Lower lobe of right lung (tissue), 2 donors: Measurements from ENCODE around the gene XIRP1. TPM values are rescaled to one million over a fixed set of nuclear protein-coding genes. Genes with fewer than 3 reads are reported as not detected.
A peak's percentile ranks its signal among the peaks of the same experiment; 100 is the strongest.

Source experiments
- ATAC-seq, 2 donors: fragments of 200-7000 bp; cut with Tn5 transposase; one replicate each; pipeline ENCODE4 v1.9.1; 2020 to 2022; ENCODE audit warnings: mild to moderate bottlenecking in 2 of 2, moderate library complexity in 2 of 2
- DNase-seq: peaks from one replicate; pipeline ENCODE4 v3.0.0-alpha.2; 2020
- H3K27ac ChIP-seq: fragments of 200-600 bp; one replicate; pipeline ENCODE4 v1.8.0; 2022
- H3K27me3 ChIP-seq: fragments of 200-600 bp; one replicate; pipeline ENCODE4 v1.8.0; 2022; ENCODE audit warnings: low read depth
- H3K36me3 ChIP-seq: fragments of 200-600 bp; one replicate; pipeline ENCODE4 v1.8.0; 2022; ENCODE audit warnings: mild to moderate bottlenecking
- H3K4me1 ChIP-seq: fragments of 200-600 bp; one replicate; pipeline ENCODE4 v1.8.0; 2022
- H3K4me3 ChIP-seq: fragments of 200-600 bp; one replicate; pipeline ENCODE4 v1.8.0; 2022; ENCODE audit warnings: mild to moderate bottlenecking
- H3K9me3 ChIP-seq: fragments of 200-600 bp; one replicate; pipeline ENCODE4 v1.8.0; 2022
- CTCF ChIP-seq: fragments of 200-600 bp; IDR thresholded peaks from one replicate; pipeline ENCODE4 v1.8.0; 2022; ENCODE audit warnings: antibody characterized with exemption, mild to moderate bottlenecking
- intact Hi-C: fragments of 100-400 bp; cut with DNase I; formaldehyde crosslinking; loops from one replicate; pipeline ENCODE4 v1.11.0; 2022
- total RNA-seq: library from RNA; stranded (reverse); fragmentation: NEBNext Ultra II Directional; extraction: Animal tissue kit (Norgen Biotek cat#: 25700); gene quantifications from one replicate; pipeline ENCODE4 v1.2.1, GENCODE V29; 2021
- donor health status: DM: no; HTN: yes; CAD: no; lungs with severe emphysema.

XIRP1 gene
- total RNA-seq, 1 donor from 2014 or later, result not detected

- Histone ChIP-seq H3K4me3 (no peak overlapping the region), H3K27ac (no peak overlapping the region), H3K4me1 (peaks cover 20% of the 10 kb centered on the region), H3K36me3 (no peaks in the 10 kb centered on the region), H3K9me3 (no peaks in the 10 kb centered on the region), H3K27me3 (no peaks in the 10 kb centered on the region)
- ATAC-seq (no peak), DNase-seq (no peak)
- no peak for TF ChIP-seq CTCF
- intact Hi-C loops, result no loop called here
These were observed 36.0 kb downstream of the XIRP1 start for GRCh38 chr3:39156421-39156820.

GRCh38 chr3:39154280-39155021, 37.9 kb downstream of the XIRP1 start:
- Histone ChIP-seq H3K9me3 (no peaks in the 10 kb centered on the region), H3K27me3 (no peaks in the 10 kb centered on the region), H3K36me3 (no peaks in the 10 kb centered on the region), H3K4me3 (peak overlapping the region; percentile 86), H3K4me1 (peaks cover 39% of the 10 kb centered on the region), H3K27ac (peak overlapping the region; percentile 99)
- TF ChIP-seq CTCF, result no peak
- intact Hi-C loops, result no loop called here
- ATAC-seq, result no peak
- no peak for DNase-seq

GRCh38 chr3:39153977-39154279, 38.5 kb downstream of the XIRP1 start:
- Histone ChIP-seq H3K9me3 (no peaks in the 10 kb centered on the region), H3K4me3 (peak overlapping the region; percentile 86), H3K36me3 (no peaks in the 10 kb centered on the region), H3K27me3 (no peaks in the 10 kb centered on the region), H3K4me1 (peaks cover 45% of the 10 kb centered on the region), H3K27ac (peak overlapping the region; percentile 99)
- ATAC-seq (no peak), DNase-seq (no peak)
- TF ChIP-seq CTCF, result no peak
- intact Hi-C loops, result no loop called here

GRCh38 chr3:39150803-39151631, 41.4 kb downstream of the XIRP1 start:
- TF ChIP-seq CTCF, result no peak
- peaks cover 74% of the 10 kb centered on the region for H3K4me1 ChIP-seq
- no peaks in the 10 kb centered on the region for H3K9me3 ChIP-seq
- peak; percentile 85 for DNase-seq
- H3K36me3 ChIP-seq, result peaks cover 7% of the 10 kb centered on the region
- peak; percentile 24 to 27 for ATAC-seq
- intact Hi-C loops, result no loop called here
- peak overlapping the region; percentile 99 for H3K27ac ChIP-seq
- no peaks in the 10 kb centered on the region for H3K27me3 ChIP-seq
- peak overlapping the region; percentile 86 for H3K4me3 ChIP-seq

- TF ChIP-seq CTCF, result no peak
- intact Hi-C loops, result no loop called here
- no peaks in the 10 kb centered on the region for H3K27me3 ChIP-seq
- H3K9me3 ChIP-seq, result no peaks in the 10 kb centered on the region
- ATAC-seq (no peak), DNase-seq (no peak)
- peak overlapping the region; percentile 86 for H3K4me3 ChIP-seq
- peak overlapping the region; percentile 99 for H3K27ac ChIP-seq
- peaks cover 14% of the 10 kb centered on the region for H3K36me3 ChIP-seq
- peaks cover 81% of the 10 kb centered on the region for H3K4me1 ChIP-seq
These were observed 42.1 kb downstream of the XIRP1 start for GRCh38 chr3:39150148-39150802.
